T-helper 2 cell (primary cell): Measurements from ENCODE around the gene CD209.

Experiments
- DNase-seq, 5 experiments: peaks; one replicate each; pipeline versions ENCODE4 v3.0.0 to v3.0.0-alpha.2; 2012 to 2022

Gene CD209

GRCh38 chr19:7704280-7705060, 42.9 kb downstream of the CD209 start:
- no peak for DNase-seq

DNA sequence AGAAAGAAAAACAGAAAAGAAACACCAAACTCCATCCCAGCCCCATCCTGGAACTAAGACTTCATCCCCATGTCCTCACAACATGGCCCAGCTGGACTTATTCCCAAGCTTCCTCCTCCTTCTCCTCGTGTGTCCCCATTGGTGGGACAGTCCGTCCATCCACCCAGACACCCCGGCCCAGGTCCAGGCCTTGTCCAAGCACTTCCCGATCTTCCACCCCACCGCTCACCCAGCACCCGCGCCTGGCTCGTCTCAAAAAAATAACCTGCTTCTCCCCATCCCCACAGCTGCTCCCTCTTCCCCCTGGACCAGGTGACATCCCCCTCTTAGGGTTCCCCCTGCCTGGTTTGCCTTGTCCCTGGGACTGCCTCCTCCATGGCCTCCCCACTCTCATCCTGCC, 44.0 kb downstream of the CD209 start:
- no peak for DNase-seq

GRCh38 chr19:7701654-7702457, 45.5 kb downstream of the CD209 start, which contains the start of gene FCER2:
FCER2 (minus strand) TSS chr19:7702131; CDS start chr19:7699760, 2,371 bp downstream.
- DNase-seq, result no peak

DNA sequence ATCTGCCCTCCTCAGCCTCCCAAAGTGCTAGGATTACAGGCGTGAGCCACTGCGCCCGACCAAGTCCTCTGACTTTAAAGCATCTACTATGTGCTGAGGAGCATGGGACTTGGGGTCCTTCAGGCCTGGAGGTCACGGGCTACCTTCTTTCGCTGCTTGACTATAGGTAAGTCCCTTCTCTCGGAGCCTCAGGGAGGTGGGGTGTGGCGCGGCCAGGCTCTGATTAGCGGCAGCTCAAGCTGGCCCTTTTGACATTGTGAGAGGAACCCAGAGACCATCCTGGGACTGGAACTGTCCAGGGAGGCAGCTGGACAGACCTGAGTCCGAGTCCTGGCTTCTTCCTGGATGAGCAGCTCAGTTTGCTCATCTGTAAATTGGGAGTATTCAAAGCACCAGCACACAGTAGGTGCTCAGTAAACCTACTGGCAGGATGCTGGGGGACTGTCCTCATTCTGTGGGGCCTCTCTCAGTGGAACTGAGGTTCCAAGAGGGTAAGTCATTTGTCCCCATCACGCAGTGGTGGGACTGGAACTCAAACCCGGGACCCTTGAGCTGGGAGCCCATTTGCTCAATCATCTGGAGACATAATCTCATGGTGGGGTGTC, 46.2 kb downstream of the CD209 start:
- DNase-seq, result no peak

- peak in 1 of 5 experiments; percentile 22 for DNase-seq
Measured at GRCh38 chr19:7699417-7700401, 47.6 kb downstream of the CD209 start.

- DNase-seq, result no peak
Measured at GRCh38 chr19:7699003-7699402, 48.3 kb downstream of the CD209 start.

DNA sequence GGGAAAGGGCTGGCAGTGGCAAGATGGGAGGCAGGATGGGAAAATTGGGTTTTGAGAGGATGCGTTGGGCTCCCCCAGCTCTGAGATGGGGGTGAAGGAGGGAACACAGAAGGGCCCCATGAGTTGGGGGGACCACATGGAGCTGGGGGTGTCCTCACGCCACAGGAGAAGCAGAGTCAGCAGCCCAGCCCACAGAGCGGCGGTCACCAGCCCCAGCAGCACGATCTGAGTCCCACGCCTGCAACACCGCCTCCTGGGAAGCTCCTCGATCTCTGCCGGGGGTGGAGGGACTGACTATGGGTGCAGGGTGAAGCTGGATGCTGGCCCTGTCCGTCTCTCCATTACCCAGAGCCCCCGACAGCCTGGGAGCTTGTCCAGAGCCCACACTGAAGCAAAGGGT, 48.8 kb downstream of the CD209 start:
- DNase-seq, result no peak

DNA sequence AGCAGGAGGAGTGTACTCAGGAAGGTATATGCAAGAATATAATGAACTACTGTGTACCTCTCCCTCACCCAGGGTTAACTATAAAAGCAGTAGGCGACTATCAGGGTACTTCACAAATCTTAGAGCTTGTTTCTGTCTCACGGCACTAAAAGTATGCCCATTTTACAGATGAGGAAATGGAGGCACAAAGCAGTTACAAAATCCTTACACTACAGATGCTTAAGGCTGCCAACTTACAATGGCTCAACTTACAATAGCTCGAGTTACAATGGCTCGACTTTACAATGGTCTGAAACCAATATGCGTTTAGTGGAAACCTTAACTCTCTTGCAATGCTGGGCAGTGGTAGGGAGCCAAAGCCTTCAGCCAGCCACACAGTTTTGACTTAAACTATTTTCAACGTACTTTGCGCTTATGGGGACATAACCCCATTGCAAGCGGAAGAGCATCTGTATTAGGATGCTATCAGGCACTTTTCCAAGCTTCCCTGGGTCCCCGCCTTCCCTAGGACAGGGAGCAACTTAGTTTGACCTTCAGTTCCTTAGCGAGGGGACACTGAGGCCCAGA, 49.5 kb downstream of the CD209 start:
- no peak for DNase-seq

DNA sequence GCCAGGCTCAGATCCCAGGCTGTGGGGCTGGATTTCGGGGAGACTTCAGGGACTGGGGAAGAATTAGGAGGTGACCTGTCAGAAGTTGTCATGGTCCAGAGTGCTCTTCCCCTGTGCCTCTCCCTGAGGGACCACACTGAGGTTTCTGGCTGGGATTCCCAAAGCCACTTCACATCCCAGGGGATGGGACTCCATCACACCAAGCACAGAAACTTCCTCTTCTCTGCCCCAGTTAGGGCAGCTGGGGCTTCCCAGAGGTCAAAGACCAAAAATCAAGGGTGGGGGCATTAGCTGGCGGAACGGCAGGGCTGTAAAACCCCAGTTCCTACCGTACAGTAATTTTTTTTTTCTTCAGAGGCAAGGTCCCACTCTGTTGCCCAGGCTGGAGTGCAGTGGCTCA, 52.8 kb downstream of the CD209 start:
- no peak for DNase-seq

GRCh38 chr19:7692417-7693088, 54.8 kb downstream of the CD209 start:
- peak in 2 of 5 experiments; percentile 68 to 85 for DNase-seq

DNA sequence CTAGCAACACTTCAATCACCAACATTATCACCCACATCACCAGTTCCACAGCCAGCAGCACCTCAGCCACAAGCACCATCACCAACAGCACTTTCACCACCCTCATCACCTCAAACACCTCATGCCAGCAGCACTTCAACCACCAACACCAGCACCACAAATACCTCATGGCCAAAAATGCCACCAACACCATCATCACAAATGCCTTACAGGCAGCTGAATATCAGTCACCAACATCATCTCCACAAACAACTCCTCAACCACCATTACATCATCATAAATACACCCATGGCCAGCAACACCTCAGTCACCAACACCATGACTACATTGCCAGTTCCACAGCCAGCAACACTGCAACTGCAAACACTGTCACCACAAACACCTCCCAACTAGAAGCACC, 55.8 kb downstream of the CD209 start:
- DNase-seq, result peak in 2 of 5 experiments; percentile 68 to 75

- DNase-seq, result peak in 2 of 5 experiments; percentile 14 to 37
Measured at GRCh38 chr19:7690779-7691258, 56.5 kb downstream of the CD209 start.
